Measurements from ENCODE around the gene PRKAG2. TPM values are rescaled to one million over a fixed set of nuclear protein-coding genes. Genes with fewer than 3 reads are reported as not detected.
"Not testable (repeated sequence)": the region's sequence is repeated elsewhere in the genome, so short reads cannot be mapped to it uniquely, and the experiment has no call there.

Gene PRKAG2
- total RNA-seq, 2 experiments from 2014 or later, result 18.4 to 29.9 TPM

- peaks cover 13% of the 10 kb centered on the region for H3K4me1 Mint-ChIP-seq
- H3K36me3 Mint-ChIP-seq, result no peaks in the 10 kb centered on the region
- CTCF ChIA-PET, result interaction anchor here (2.0 kb wide), 1 partner anchor 8 kb away, joined by 21 read pairs; no protein-coding TSS in a partner anchor
- DNase-seq (no peak), ATAC-seq (no peak)
- H3K27me3 Mint-ChIP-seq, result no peaks in the 10 kb centered on the region
- no peaks in the 10 kb centered on the region for H3K9me3 Mint-ChIP-seq (ENCODE audit: low read depth)
- no peak overlapping the region for H3K27ac Mint-ChIP-seq
- no peak overlapping the region for H3K4me3 Mint-ChIP-seq
Measured at GRCh38 chr7:151790830-151791620, 85.9 kb downstream of the PRKAG2 start.

DNA sequence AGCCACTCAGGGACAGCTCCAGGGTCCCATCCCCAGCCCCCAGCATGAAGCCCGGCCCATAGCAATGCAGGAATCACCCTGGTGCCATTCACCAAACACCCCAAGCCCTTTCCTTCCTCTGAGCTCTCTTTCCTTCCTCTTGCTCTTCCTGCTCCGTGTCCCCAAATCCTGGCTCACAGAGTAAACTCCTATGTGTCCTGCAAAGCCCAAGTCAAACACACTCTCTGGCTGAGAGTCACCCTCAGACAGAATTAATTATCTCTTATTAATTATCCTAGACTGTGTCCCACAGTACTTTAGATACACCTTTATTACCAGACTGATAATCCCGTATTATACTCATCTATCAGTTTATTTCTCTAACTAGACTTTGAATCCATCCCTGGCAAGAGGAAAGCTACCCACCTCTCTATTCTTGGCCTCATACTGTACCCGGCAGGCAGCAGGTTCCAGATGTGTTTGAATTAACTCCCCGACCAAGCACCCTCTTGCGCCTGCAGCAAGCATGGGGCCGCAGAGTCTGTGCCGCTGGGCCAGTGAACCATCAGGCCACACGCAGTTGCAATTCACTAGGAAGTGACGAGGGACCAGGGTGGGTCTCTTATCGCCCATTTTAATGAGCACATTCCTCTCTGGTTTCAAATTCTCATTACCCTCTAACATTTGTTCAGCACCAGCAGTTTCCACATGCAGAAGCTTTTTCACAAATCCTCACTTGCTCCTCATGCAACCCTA is 86.7 kb downstream of the PRKAG2 start:
- H3K27ac Mint-ChIP-seq, result no peak overlapping the region

GRCh38 chr7:151789380-151789947 is 87.5 kb downstream of the PRKAG2 start:
- Mint-ChIP-seq H3K36me3 (no peaks in the 10 kb centered on the region), H3K27me3 (no peaks in the 10 kb centered on the region), H3K4me3 (no peak overlapping the region), H3K9me3 (ENCODE audit: low read depth) (no peaks in the 10 kb centered on the region), H3K4me1 (peaks cover 3% of the 10 kb centered on the region), H3K27ac (no peak overlapping the region)
- CTCF ChIA-PET, result no interaction called here
- no peak for DNase-seq
- ATAC-seq, result no peak

More for the DNA sequence above, 86.7 kb downstream of the PRKAG2 start:
- no peaks in the 10 kb centered on the region for H3K9me3 Mint-ChIP-seq (ENCODE audit: low read depth)
- peaks cover 7% of the 10 kb centered on the region for H3K4me1 Mint-ChIP-seq
- no peak overlapping the region for H3K4me3 Mint-ChIP-seq
- no peaks in the 10 kb centered on the region for H3K36me3 Mint-ChIP-seq
- no peak for DNase-seq
- no peak for ATAC-seq
- no peaks in the 10 kb centered on the region for H3K27me3 Mint-ChIP-seq
- CTCF ChIA-PET, result no interaction called here

- CTCF ChIA-PET, result no interaction called here
- peaks cover 10% of the 10 kb centered on the region for H3K4me1 Mint-ChIP-seq
- DNase-seq (no peak), ATAC-seq (no peak)
- no peak overlapping the region for H3K27ac Mint-ChIP-seq
- no peaks in the 10 kb centered on the region for H3K9me3 Mint-ChIP-seq (ENCODE audit: low read depth)
- H3K4me3 Mint-ChIP-seq, result no peak overlapping the region
- H3K27me3 Mint-ChIP-seq, result no peaks in the 10 kb centered on the region
- no peaks in the 10 kb centered on the region for H3K36me3 Mint-ChIP-seq
Measured at GRCh38 chr7:151787348-151787747, 89.6 kb downstream of the PRKAG2 start.

- ATAC-seq (no peak), DNase-seq (no peak)
- H3K27ac Mint-ChIP-seq, result no peak overlapping the region
- H3K27me3 Mint-ChIP-seq, result no peaks in the 10 kb centered on the region
- CTCF ChIA-PET, result interaction anchor here (1.0 kb wide), 1 partner anchor 28 kb away, joined by 3 read pairs; no protein-coding TSS in a partner anchor
- H3K36me3 Mint-ChIP-seq, result no peaks in the 10 kb centered on the region
- peaks cover 10% of the 10 kb centered on the region for H3K4me1 Mint-ChIP-seq
- H3K4me3 Mint-ChIP-seq, result no peak overlapping the region
- no peaks in the 10 kb centered on the region for H3K9me3 Mint-ChIP-seq (ENCODE audit: low read depth)
Measured at GRCh38 chr7:151786936-151787335, 90.0 kb downstream of the PRKAG2 start.

DNA sequence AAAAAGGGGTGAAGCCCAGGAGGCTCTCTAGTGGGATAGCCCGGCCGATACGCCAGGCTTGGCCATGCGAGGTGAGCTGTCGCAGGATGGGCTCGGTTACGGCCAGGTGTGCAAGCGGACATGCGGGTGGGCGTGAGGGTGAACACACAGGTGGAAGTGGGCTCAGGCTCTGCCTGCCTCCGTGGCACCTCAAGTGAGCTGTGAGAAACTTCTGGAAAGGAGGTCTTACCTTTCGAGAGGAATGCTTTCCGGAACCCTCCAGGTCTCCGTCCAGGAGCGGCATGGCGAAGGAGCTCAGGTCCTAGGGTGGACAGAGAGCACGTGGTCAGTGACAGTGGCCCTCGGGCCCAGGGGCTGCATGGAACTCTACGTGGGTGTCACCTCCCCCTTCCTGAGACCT is 90.7 kb downstream of the PRKAG2 start:
- Mint-ChIP-seq H3K9me3 (ENCODE audit: low read depth) (no peaks in the 10 kb centered on the region), H3K27ac (no peak overlapping the region), H3K36me3 (no peaks in the 10 kb centered on the region), H3K27me3 (no peaks in the 10 kb centered on the region), H3K4me1 (peaks cover 10% of the 10 kb centered on the region), H3K4me3 (no peak overlapping the region)
- DNase-seq (no peak), ATAC-seq (no peak)
- CTCF ChIA-PET, result interaction anchor here (1.0 kb wide), 1 partner anchor 27 kb away, joined by 3 read pairs; no protein-coding TSS in a partner anchor

DNA sequence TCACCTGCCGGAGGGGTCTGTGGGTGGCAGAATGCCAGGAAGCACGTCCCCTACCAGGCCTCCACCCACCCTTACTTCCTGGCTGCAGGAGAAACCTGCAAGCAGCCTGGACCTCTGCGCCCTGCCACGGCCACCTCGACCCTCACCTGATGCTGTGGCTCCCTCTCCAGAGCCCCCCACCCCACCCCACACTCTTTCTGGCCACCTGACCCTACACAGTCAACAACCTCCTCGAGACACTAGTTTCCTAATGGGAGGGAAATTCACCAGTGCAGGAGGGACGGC is 91.3 kb downstream of the PRKAG2 start:
- no peak overlapping the region for H3K4me3 Mint-ChIP-seq
- no peaks in the 10 kb centered on the region for H3K27me3 Mint-ChIP-seq
- DNase-seq (no peak), ATAC-seq (no peak)
- no peaks in the 10 kb centered on the region for H3K36me3 Mint-ChIP-seq
- no peak overlapping the region for H3K27ac Mint-ChIP-seq
- H3K4me1 Mint-ChIP-seq, result peaks cover 10% of the 10 kb centered on the region
- no peaks in the 10 kb centered on the region for H3K9me3 Mint-ChIP-seq (ENCODE audit: low read depth)
- CTCF ChIA-PET, result no interaction called here

GRCh38 chr7:151784853-151785680 is 91.8 kb downstream of the PRKAG2 start:
- Mint-ChIP-seq H3K4me1 (peaks cover 10% of the 10 kb centered on the region), H3K27ac (no peak overlapping the region), H3K27me3 (no peaks in the 10 kb centered on the region), H3K36me3 (no peaks in the 10 kb centered on the region), H3K9me3 (ENCODE audit: low read depth) (no peaks in the 10 kb centered on the region), H3K4me3 (no peak overlapping the region)
- CTCF ChIA-PET, result interaction anchor here (1.3 kb wide), 1 partner anchor 9 kb away, joined by 3 read pairs; no protein-coding TSS in a partner anchor
- no peak for DNase-seq
- no peak for ATAC-seq

GRCh38 chr7:151783958-151784575 is 92.8 kb downstream of the PRKAG2 start:
- no peaks in the 10 kb centered on the region for H3K27me3 Mint-ChIP-seq
- peaks cover 10% of the 10 kb centered on the region for H3K4me1 Mint-ChIP-seq
- no peaks in the 10 kb centered on the region for H3K36me3 Mint-ChIP-seq
- ATAC-seq (no peak), DNase-seq (no peak)
- no peak overlapping the region for H3K27ac Mint-ChIP-seq
- CTCF ChIA-PET, result interaction anchor here (0.8 to 3.7 kb wide), 15 partner anchors 8 to 1040 kb away, joined by 3 to 69 read pairs (median 11); partner anchors contain the start of gene PRKAG2
- no peak overlapping the region for H3K4me3 Mint-ChIP-seq
- H3K9me3 Mint-ChIP-seq (ENCODE audit: low read depth), result no peaks in the 10 kb centered on the region

GRCh38 chr7:151782598-151783448 is 94.1 kb downstream of the PRKAG2 start:
- Mint-ChIP-seq H3K4me1 (peaks cover 7% of the 10 kb centered on the region), H3K4me3 (peak overlapping the region; percentile 41), H3K36me3 (no peaks in the 10 kb centered on the region), H3K9me3 (ENCODE audit: low read depth) (no peaks in the 10 kb centered on the region), H3K27me3 (no peaks in the 10 kb centered on the region), H3K27ac (peak overlapping the region; percentile 30)
- peak; percentile 82 for DNase-seq
- CTCF ChIA-PET, result interaction anchor here (0.5 to 3.7 kb wide), 50 partner anchors 9 to 1041 kb away, joined by 3 to 69 read pairs (median 4); partner anchors contain the start of genes GALNT11, PRKAG2 and RHEB
- peak; percentile 94 for ATAC-seq

DNA sequence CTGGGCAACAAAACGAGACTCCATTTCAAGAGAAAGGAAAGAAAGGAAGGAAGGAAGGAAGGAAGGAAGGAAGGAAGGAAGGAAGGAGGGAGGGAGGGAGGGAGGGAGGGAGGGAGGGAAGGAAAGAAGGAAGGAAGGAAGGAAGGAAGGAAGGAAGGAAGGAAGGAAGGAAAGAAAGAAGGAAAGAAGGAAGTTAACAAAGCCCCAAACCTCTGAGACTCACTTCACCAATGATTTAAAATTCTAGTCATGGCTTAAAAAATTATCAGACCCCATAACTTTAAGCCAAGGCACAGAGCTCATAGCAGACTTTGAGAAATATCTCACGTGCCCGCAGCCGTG is 94.7 kb downstream of the PRKAG2 start:
- H3K36me3 Mint-ChIP-seq; DNase-seq; H3K4me3 Mint-ChIP-seq; H3K4me1 Mint-ChIP-seq; H3K27me3 Mint-ChIP-seq; ATAC-seq; H3K27ac Mint-ChIP-seq; H3K9me3 Mint-ChIP-seq (ENCODE audit: low read depth): not testable (repeated sequence)
- CTCF ChIA-PET, result interaction anchor here (0.7 to 3.7 kb wide), 35 partner anchors 8 to 1042 kb away, joined by 3 to 69 read pairs (median 4); partner anchors contain the start of gene PRKAG2
